Stimulated activated CD4-positive, alpha-beta T cell treated with anti-CD3 and anti-CD28 coated beads, Interleukin-15, amount 100 ng/mL, for 24 hours (primary cell): Measurements from ENCODE around the gene TBC1D5.
"Not testable (repeated sequence)": the region's sequence is repeated elsewhere in the genome, so short reads cannot be mapped to it uniquely, and the experiment has no call there.

Experiments used
- DNase-seq: peaks from one replicate; pipeline ENCODE4 v3.0.0-alpha.2; 2020

Gene TBC1D5

GRCh38 chr3:17707813-17708543 is 34.5 kb downstream of the TBC1D5 start:
- no peak for DNase-seq

- DNase-seq, result not testable (repeated sequence)
These were observed 36.4 kb downstream of the TBC1D5 start for GRCh38 chr3:17705991-17706390.

DNA sequence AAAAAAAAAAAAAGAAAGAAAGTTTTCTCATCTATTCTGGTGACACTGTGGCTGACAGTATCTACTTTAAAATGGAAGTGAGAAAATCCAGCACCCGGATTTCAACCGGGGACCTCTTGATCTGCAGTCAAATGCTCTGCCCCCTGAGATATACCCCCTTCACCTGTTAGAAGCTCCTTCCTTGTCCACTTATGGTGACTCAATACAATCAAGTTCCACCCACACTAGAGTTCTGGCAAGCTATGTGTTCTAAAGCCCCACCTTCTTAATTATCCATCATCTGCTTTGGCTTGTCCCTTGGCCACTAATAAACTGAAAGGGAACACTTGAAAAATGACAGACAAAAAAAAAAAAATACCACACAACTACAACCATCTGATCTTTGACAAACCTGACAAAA is 42.6 kb downstream of the TBC1D5 start:
- DNase-seq, result not testable (repeated sequence)

- DNase-seq, result not testable (repeated sequence)
These were observed 46.8 kb downstream of the TBC1D5 start for GRCh38 chr3:17695665-17696064.

DNA sequence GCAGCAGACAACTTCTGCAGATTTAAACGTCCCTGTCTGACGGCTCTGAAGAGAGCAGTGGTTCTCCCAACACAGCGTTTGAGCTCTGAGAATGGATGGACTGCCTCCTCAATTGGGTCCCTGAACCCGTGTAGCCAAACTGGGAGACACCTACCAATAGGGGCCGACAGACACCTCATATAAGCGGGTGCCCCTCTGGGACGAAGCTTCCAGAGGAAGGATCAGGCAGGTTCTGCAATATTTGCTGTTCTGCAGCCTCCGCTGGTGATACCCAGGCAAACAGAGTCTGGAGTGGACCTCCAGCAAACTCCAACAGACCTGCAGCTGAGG is 48.8 kb downstream of the TBC1D5 start:
- not testable (repeated sequence) for DNase-seq

- DNase-seq, result peak; percentile 66
These were observed 49.4 kb downstream of the TBC1D5 start for GRCh38 chr3:17692846-17693669.

- DNase-seq, result no peak
These were observed 54.9 kb downstream of the TBC1D5 start for GRCh38 chr3:17687566-17687965.

GRCh38 chr3:17686613-17687012 is 55.8 kb downstream of the TBC1D5 start:
- no peak for DNase-seq

DNA sequence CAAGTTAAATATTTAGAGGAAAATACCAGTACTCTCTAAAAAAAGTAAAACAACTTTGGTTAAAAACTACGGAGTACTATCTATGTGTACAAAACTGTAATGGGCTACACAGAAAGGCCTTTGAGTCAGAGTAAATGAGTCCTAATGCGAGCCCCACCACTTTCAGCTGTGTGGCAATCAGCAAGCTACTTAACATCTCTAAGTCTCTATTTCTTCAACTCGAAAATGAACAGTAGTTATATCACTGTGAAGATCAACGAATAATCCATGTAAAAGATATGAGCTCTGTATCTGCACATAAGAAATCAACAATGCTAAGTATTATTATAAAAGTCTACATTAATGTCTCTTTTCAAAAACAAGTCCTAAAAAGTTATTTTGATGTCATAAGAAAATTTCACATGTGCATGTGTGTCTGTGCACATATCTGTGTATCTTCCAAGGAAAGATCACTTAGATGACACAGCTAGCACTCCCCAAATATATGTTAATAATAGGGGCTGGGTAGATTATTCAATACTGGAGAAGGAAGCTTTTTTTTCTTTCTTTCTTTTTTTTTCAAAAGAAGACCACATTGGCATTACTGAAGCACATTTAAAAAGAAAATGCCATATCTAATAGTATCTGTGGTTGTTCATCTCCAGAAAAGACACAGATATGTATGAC is 58.8 kb downstream of the TBC1D5 start:
- no peak for DNase-seq

- no peak for DNase-seq
These were observed 61.9 kb downstream of the TBC1D5 start for GRCh38 chr3:17680530-17680929.

GRCh38 chr3:17678116-17678741 is 64.2 kb downstream of the TBC1D5 start:
- DNase-seq, result peak; percentile 14

- DNase-seq, result no peak
These were observed 68.2 kb downstream of the TBC1D5 start for GRCh38 chr3:17674082-17674686.

- no peak for DNase-seq
These were observed 69.9 kb downstream of the TBC1D5 start for GRCh38 chr3:17672506-17672905.

- no peak for DNase-seq
These were observed 71.7 kb downstream of the TBC1D5 start for GRCh38 chr3:17670749-17671148.

- DNase-seq, result no peak
These were observed 77.5 kb downstream of the TBC1D5 start for GRCh38 chr3:17664923-17665322.

- no peak for DNase-seq
These were observed 86.2 kb downstream of the TBC1D5 start for GRCh38 chr3:17656264-17656663.

- DNase-seq, result no peak
These were observed 86.7 kb downstream of the TBC1D5 start for GRCh38 chr3:17655743-17656142.

DNA sequence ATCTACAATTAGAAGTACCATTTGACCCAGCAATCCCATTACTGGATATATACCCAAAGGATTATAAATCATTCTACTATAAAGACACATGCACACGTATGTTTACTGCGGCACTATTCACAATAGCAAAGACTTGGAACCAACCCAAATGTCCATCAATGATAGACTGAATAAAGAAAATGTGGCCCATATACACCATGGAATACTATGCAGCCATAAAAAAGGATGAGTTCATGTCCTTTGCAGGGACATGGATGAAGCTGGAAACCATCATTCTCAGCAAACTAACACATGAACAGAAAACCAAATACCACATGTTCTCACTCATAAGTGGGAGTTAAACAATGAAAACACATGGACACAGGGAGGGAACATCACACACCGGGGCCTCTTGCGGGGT is 92.7 kb downstream of the TBC1D5 start:
- DNase-seq, result not testable (repeated sequence)

DNA sequence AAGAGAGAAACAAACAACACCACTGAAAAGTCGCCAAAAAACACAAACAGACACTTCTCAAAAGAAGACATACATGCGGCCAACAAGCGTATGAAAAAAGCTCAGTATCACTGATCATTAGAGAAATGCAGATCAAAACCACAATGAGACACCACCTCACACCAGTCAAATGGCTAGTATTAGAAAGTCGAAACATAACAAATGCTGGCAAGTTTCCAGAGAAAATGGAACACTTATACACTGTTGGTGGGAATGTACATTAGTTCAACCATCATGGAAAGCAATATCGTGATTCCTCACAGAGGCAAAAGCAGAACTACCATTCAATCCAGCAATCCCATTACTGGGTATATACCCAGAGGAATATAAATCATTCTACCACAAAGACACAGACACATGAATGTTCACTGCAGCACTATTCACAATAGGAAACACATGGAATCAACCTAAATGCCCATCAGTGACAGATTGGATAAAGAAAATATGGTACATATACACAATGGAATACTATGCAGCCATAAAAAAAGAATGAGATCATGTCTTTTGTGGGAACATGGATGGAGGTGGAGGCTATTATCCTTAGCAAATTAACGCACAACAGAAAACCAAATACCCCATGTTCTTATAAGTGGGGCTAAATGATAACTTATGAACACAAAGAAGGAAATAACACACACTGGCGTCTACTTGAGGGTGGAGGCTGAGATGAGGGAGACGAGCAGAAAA is 93.6 kb downstream of the TBC1D5 start:
- DNase-seq, result not testable (repeated sequence)

DNA sequence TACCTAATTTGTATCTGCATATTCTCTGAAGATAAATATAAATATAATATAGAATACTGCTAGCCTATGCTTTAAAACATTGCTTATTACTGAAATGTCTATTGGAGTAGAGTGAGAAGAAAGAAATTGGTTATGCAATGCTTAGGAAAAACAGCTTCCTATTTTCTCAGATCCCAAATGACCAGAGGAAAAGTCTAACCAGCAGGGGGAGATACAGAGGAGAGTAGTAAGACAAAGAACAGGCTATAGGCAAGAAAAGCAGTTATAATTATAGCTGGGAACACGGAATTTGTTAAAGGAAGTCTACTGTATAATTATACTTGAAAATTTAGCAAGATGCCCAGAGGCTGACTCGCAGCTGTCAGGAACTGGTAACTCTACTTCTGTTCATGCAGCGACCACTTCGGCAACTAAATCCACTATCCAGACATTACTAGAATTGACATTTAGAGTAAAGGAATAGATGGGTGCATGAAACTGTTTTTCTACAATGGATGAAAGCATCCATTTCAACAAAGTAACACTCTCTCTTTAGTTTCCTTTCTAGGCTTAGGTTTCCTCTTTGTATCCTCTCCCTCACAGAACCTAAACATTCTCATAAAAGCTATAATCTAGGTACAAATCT is 97.2 kb downstream of the TBC1D5 start:
- no peak for DNase-seq

DNA sequence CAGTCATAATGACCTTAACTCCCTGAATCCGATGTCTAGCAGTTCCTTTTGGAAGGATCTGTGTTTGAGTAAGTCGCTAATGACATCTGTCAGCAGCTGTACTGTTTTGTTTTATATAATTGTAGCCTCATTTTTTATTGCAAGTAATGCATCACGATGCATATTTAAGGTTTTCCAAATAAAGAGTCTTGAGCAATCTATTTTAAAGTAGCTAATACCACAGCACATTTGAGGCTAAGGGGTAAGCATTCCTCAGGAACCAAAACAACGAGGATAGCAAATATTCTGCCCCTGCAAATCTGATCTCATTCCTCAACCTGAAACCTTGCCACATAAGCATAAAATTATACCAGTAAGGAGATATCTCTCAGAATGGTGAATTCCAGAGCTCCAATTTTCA is 98.7 kb downstream of the TBC1D5 start:
- DNase-seq, result no peak

GRCh38 chr3:17642474-17642873 is 100.0 kb downstream of the TBC1D5 start:
- DNase-seq, result no peak
